M059J (cell line): ENCODE data around the gene WIPF1. TPM values are rescaled to one million over a fixed set of nuclear protein-coding genes. Genes with fewer than 3 reads are reported as not detected.
A peak's percentile ranks its signal among the peaks of the same experiment; 100 is the strongest.

Source experiments
- DNase-seq: peaks from one replicate; pipeline ENCODE4 v3.0.0-alpha.2; 2012; ENCODE audit warnings: low read depth
- total RNA-seq: library from RNA; depleted of rRNA; stranded (reverse); fragments of >200 nt; shearing (Covaris generic); gene quantifications from 2 replicates; pipeline ENCODE4 v1.2.3, GENCODE V29; 2014

Gene WIPF1
- total RNA-seq, 1 experiment from 2014 or later: 10.6 TPM

GRCh38 chr2:174595891-174596397 lies 1.7 kb downstream of the WIPF1 start:
- DNase-seq: no peak

GRCh38 chr2:174595116-174595809 lies 2.3 kb downstream of the WIPF1 start:
- DNase-seq: no peak

GRCh38 chr2:174594456-174594855 lies 3.1 kb downstream of the WIPF1 start:
- DNase-seq: no peak

- DNase-seq: peak; percentile 78
Measured at GRCh38 chr2:174593574-174594203, 3.9 kb downstream of the WIPF1 start.

- no peak for DNase-seq
Measured at GRCh38 chr2:174593041-174593440, 4.6 kb downstream of the WIPF1 start.

- no peak for DNase-seq
Measured at GRCh38 chr2:174591740-174592139, 5.9 kb downstream of the WIPF1 start.

- DNase-seq: no peak
Measured at GRCh38 chr2:174590928-174591648, 6.5 kb downstream of the WIPF1 start.

- no peak for DNase-seq
Measured at GRCh38 chr2:174590346-174590745, 7.3 kb downstream of the WIPF1 start.

- no peak for DNase-seq
Measured at GRCh38 chr2:174589334-174589733, 8.3 kb downstream of the WIPF1 start.

- DNase-seq: no peak
Measured at GRCh38 chr2:174588463-174588862, 9.1 kb downstream of the WIPF1 start.

GRCh38 chr2:174587579-174587978 lies 10.0 kb downstream of the WIPF1 start:
- DNase-seq: no peak

- DNase-seq: no peak
Measured at GRCh38 chr2:174586418-174587295, 10.9 kb downstream of the WIPF1 start.

- no peak for DNase-seq
Measured at GRCh38 chr2:174585657-174586252, 11.8 kb downstream of the WIPF1 start.

- DNase-seq: no peak
Measured at GRCh38 chr2:174585146-174585545, 12.5 kb downstream of the WIPF1 start.

GRCh38 chr2:174581491-174581890 lies 16.1 kb downstream of the WIPF1 start:
- no peak for DNase-seq

GRCh38 chr2:174580951-174581350 lies 16.7 kb downstream of the WIPF1 start:
- no peak for DNase-seq

GRCh38 chr2:174577967-174578589 lies 19.5 kb downstream of the WIPF1 start:
- DNase-seq: peak; percentile 65

GRCh38 chr2:174575124-174575776 lies 22.4 kb downstream of the WIPF1 start:
- no peak for DNase-seq

- DNase-seq: no peak
Measured at GRCh38 chr2:174574657-174575056, 22.9 kb downstream of the WIPF1 start.

GRCh38 chr2:174573621-174574081 lies 24.0 kb downstream of the WIPF1 start:
- no peak for DNase-seq
